ENCODE results near the gene ATP1B1. TPM values are rescaled to one million over a fixed set of nuclear protein-coding genes. Genes with fewer than 3 reads are reported as not detected.

The ATP1B1 gene
- total and polyA plus RNA-seq, 2 donors (not counting 1 experiment from before 2014, with no cell fraction given): 1.4 to 1.7 TPM

- Mint-ChIP-seq H3K9me3 (ENCODE audit: insufficient read depth) (no peaks in the 10 kb centered on the region), H3K27ac (no peak overlapping the region), H3K4me3 (no peak overlapping the region), H3K27me3 (peaks cover 22% of the 10 kb centered on the region), H3K4me1 (peaks cover 16% of the 10 kb centered on the region)
- H3K4me1 ChIP-seq (ENCODE audit: control insufficient read depth in 2 of 2, insufficient read depth in 2 of 2, low read length in 2 of 2): no peaks in the 10 kb centered on the region
- no peak overlapping the region for H3K9ac ChIP-seq (ENCODE audit: low read length)
- H3K9me3 ChIP-seq (ENCODE audit: control extremely low read depth in 1 of 3, control insufficient read depth in 2 of 3, insufficient read depth in 1 of 3, low read length in 2 of 3): no peaks in the 10 kb centered on the region
- no peak overlapping the region for H3K4me2 ChIP-seq (replicated peaks; ENCODE audit: low read depth, low read length, poor library complexity, severe bottlenecking)
- no peak for ATAC-seq (ENCODE audit: low read depth)
- WGBS (ENCODE audit: insufficient coverage): 57% methylated on average over 3 of the region's 4 CpGs
- H3K4me3 ChIP-seq (ENCODE audit: control extremely low read depth in 1 of 5, extremely low read depth in 1 of 5, insufficient read depth in 1 of 5, low read depth in 2 of 5, low read length in 4 of 5): no peak overlapping the region
- intact Hi-C loops (cut with micrococcal nuclease): no loop called here
- H4K20me1 ChIP-seq (ENCODE audit: control insufficient read depth, insufficient read depth, low read length, poor library complexity, severe bottlenecking): no peaks in the 10 kb centered on the region
- H2AFZ ChIP-seq (ENCODE audit: insufficient read depth, low read depth, low read length, poor library complexity, severe bottlenecking): no peak overlapping the region
- no peak for DNase-seq
- no peaks in the 10 kb centered on the region for H3K36me3 ChIP-seq (replicated peaks in 1 of 2; ENCODE audit: control extremely low read depth in 1 of 2, control insufficient read depth in 1 of 2, extremely low read depth in 1 of 2, insufficient read depth in 2 of 2, low read length in 1 of 2)
- TF ChIP-seq CTCF (IDR thresholded peaks at IDR 0.05): no peak
- no peak for TF ChIP-seq EZH2 (IDR thresholded peaks at IDR 0.05; ENCODE audit: borderline replicate concordance, insufficient read depth, low read depth, low read length, poor library complexity, severe bottlenecking)
- no peaks in the 10 kb centered on the region for H3K27me3 ChIP-seq (replicated peaks in 1 of 4; ENCODE audit: control extremely low read depth in 1 of 4, control insufficient read depth in 3 of 4, insufficient read depth in 4 of 4, low read length in 3 of 4)
- no peak overlapping the region for H3K27ac ChIP-seq (ENCODE audit: low read length in 2 of 2)
- CTCF ChIA-PET: no interaction called here
- H3K79me2 ChIP-seq (ENCODE audit: control insufficient read depth, insufficient read depth, low read length): no peaks in the 10 kb centered on the region
- POLR2A ChIA-PET: no interaction called here
Observed at GRCh38 chr1:169091480-169091941, 15.0 kb upstream of the ATP1B1 start.

GRCh38 chr1:169092399-169092798, 14.1 kb upstream of the ATP1B1 start:
- H3K4me3 Mint-ChIP-seq: no peak overlapping the region
- TF ChIP-seq CTCF (IDR thresholded peaks at IDR 0.05): no peak
- TF ChIP-seq EZH2 (IDR thresholded peaks at IDR 0.05; ENCODE audit: borderline replicate concordance, insufficient read depth, low read depth, low read length, poor library complexity, severe bottlenecking): no peak
- Histone ChIP-seq H4K20me1 (ENCODE audit: control insufficient read depth, insufficient read depth, low read length, poor library complexity, severe bottlenecking) (no peaks in the 10 kb centered on the region), H2AFZ (ENCODE audit: insufficient read depth, low read depth, low read length, poor library complexity, severe bottlenecking) (no peak overlapping the region), H3K4me3 (ENCODE audit: control extremely low read depth in 1 of 5, extremely low read depth in 1 of 5, insufficient read depth in 1 of 5, low read depth in 2 of 5, low read length in 4 of 5) (no peak overlapping the region), H3K9ac (ENCODE audit: low read length) (no peak overlapping the region), H3K9me3 (ENCODE audit: control extremely low read depth in 1 of 3, control insufficient read depth in 2 of 3, insufficient read depth in 1 of 3, low read length in 2 of 3) (no peaks in the 10 kb centered on the region), H3K27me3 (replicated peaks in 1 of 4; ENCODE audit: control extremely low read depth in 1 of 4, control insufficient read depth in 3 of 4, insufficient read depth in 4 of 4, low read length in 3 of 4) (no peaks in the 10 kb centered on the region), H3K27ac (ENCODE audit: low read length in 2 of 2) (no peak overlapping the region), H3K4me1 (ENCODE audit: control insufficient read depth in 2 of 2, insufficient read depth in 2 of 2, low read length in 2 of 2) (no peaks in the 10 kb centered on the region), H3K36me3 (replicated peaks in 1 of 2; ENCODE audit: control extremely low read depth in 1 of 2, control insufficient read depth in 1 of 2, extremely low read depth in 1 of 2, insufficient read depth in 2 of 2, low read length in 1 of 2) (no peaks in the 10 kb centered on the region), H3K4me2 (replicated peaks; ENCODE audit: low read depth, low read length, poor library complexity, severe bottlenecking) (no peak overlapping the region), H3K79me2 (ENCODE audit: control insufficient read depth, insufficient read depth, low read length) (no peaks in the 10 kb centered on the region)
- WGBS (ENCODE audit: insufficient coverage): 100% methylated on average over 1 of the region's 2 CpGs
- CTCF ChIA-PET: no interaction called here
- H3K4me1 Mint-ChIP-seq: peaks cover 7% of the 10 kb centered on the region
- ATAC-seq (ENCODE audit: low read depth) (no peak), DNase-seq (no peak)
- intact Hi-C loops (cut with micrococcal nuclease): no loop called here
- no peak overlapping the region for H3K27ac Mint-ChIP-seq
- H3K27me3 Mint-ChIP-seq: peaks cover 28% of the 10 kb centered on the region
- H3K9me3 Mint-ChIP-seq (ENCODE audit: insufficient read depth): no peaks in the 10 kb centered on the region
- POLR2A ChIA-PET: no interaction called here
